Raji (cell line): ENCODE data around the gene EMX2.

Experiments
- POLR2A ChIP-seq: IDR thresholded peaks from 2 replicates; pipeline ENCODE4 v1.6.1; 2011; ENCODE audit warnings: low read depth, low read length, control low read depth; ENCODE audit not compliant: insufficient read depth

Gene EMX2

GRCh38 chr10:117562896-117563737 is 20.6 kb downstream of the EMX2 start:
- TF ChIP-seq POLR2A = no peak

DNA sequence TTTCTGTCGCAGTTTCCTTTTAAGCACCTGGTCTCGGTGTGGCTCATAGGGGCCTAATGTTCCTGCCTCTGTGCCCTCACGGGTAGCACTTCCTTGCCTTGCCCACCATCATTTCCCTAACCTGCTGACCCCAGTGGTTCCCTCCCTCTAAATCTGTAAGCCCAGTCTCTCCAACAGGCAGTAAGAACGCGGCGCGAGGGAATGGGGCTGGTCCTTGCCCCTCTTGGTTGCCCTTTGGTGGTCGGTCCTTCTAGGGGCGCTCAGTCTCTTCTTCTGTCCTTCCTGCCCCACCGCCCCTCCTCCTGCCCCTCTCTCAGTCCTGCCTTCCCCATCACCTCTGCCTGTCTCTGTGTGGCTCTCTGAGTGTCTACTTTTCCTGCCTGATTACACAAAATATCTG is 21.2 kb downstream of the EMX2 start:
- TF ChIP-seq POLR2A = no peak

DNA sequence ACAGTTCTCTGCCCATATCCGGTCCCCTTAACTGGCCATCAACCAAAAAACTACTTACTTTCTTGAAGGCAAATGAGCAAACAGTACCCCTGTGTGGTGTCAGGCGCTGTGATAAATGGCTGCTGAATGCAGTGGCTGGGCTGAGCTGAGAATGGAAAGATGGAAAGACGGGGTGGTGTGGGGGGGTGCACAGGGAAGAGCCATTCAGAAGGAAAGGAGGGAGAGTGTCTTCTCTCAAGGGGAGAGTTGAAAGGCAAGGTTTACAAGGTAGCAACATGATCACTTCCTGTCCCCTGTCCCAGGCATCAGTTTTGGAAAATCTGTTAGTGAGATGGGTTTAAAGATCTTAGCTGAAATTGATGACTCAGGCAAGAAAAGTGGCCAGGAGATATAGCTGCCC is 22.5 kb downstream of the EMX2 start:
- TF ChIP-seq POLR2A = no peak

- no peak for TF ChIP-seq POLR2A
Observed at GRCh38 chr10:117568334-117568733, 25.8 kb downstream of the EMX2 start.

- TF ChIP-seq POLR2A = no peak
Observed at GRCh38 chr10:117569610-117570390, 27.3 kb downstream of the EMX2 start.

DNA sequence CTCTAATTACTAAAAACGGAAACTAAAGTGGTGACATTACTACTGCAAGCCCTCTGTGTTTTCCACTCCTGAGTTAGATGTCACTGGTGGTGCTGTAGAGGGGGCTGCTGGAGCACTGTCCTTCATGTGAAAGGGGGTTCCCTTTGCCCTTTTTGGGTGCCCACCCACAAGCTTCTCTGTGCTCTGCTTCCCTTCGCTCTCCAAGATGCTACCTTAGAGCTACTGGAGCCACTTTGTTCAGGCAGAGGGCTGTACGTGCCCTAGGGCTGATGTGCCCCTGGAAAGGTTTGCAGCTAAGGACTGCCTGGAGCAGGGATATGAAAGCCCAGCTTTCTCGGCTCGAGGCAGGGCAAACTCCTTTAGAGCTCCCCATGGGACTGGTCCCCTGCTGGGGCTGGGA is 28.3 kb downstream of the EMX2 start:
- TF ChIP-seq POLR2A = no peak

GRCh38 chr10:117574498-117575146 is 32.1 kb downstream of the EMX2 start:
- TF ChIP-seq POLR2A = no peak

DNA sequence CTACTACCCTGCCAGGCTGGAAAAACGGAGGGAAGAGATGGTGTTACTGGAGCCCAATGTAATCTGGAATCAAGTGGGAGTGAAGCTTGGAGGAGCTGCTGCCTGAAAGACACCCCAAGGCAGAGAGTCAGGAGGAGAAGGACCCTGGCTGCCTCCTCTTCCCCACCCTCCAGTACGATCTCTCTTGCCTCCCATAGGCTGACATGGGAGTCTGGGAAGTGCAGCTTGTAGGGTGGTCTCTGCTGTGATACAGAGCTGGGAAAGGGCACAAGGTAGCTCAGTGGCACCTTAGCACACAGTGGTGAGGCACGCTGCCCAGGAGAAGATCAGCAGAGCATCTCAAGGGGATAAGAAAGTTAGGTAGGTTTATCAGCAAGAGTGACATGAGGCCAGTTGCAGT is 35.9 kb downstream of the EMX2 start:
- TF ChIP-seq POLR2A = no peak

DNA sequence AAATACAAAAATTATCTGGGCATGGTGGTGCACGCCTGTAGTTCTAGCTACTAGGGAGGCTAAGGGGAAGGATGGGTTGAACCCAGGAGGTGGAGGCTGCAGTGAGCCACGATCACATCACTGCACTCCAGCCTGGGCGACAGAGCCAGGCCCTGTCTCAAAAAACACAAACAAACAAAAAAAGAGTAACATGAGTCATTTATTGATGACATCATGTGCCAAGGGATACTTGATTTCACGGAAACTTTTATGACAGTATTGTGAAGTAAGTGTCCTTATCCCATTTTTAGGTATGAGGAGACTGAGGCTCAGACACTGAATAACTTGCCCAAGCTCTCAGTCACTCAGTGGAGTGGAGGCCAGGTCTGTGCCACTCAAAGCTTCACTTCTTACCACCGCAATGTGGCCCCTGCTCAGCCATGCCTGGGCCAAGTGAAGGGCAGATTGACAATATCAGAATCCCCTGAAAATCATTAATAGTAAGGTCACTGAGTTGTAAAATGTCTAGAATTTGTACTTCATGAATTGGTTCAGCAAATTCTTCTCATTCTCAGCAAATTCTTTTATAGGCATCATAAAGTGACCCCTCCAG is 36.5 kb downstream of the EMX2 start:
- no peak for TF ChIP-seq POLR2A

- no peak for TF ChIP-seq POLR2A
Observed at GRCh38 chr10:117581961-117582360, 39.4 kb downstream of the EMX2 start.

GRCh38 chr10:117587036-117587435 is 44.5 kb downstream of the EMX2 start:
- no peak for TF ChIP-seq POLR2A

DNA sequence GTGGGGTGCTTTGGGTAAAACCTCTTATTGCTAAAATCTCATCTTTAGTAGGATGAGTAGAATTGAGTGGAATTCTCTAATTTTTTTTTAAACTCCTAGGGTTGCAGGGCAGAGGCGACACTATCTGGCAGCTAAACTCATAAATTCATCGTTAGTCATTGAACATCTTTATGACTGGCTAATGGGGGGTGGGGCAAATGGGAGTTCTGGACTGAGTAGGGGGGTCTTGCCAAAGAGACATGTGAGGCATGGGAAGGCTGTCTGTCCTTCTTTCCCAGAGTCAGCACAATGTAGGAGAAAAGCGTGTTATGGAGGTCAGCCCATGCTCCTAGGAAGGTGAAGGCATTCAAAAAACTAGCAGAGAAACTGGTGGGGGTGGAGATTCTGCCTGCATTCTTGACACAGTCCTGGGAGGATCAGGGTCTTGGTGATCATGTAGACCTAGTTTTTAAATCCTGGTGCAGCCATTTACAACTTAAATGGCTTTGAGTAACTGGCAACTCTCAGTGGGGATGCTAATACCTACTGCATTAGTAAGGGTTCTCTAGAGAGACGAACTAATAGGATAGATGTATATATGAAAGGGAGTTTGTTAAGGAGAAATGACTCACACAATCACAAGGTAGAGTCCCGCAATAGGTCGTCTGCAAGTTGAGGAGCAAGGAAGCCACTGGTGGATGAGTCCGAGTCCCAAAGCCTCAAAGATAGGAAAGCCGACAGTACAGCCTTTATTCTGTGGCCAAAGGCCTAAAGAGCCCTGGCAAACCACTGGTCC is 47.7 kb downstream of the EMX2 start:
- no peak for TF ChIP-seq POLR2A

- no peak for TF ChIP-seq POLR2A
Observed at GRCh38 chr10:117591043-117591442, 48.5 kb downstream of the EMX2 start.

DNA sequence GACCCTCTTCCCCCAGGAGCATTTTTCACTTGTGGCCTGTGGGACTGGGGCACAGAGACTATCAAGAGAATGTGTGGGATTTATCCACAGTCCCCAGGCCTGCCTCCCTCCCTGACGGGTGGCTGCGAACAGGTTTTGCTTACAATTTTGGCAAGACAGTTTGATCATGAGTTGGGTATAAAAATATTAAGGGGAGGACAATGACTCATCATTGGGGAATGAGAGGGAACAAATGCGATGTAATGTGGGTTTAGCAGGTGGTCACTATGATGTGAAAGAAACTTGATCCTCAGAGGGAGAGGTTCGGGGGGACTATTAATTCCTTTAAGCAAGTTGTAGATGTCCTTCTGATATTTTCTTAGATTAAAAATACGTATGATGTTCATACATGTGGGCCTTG is 52.2 kb downstream of the EMX2 start:
- no peak for TF ChIP-seq POLR2A

- no peak for TF ChIP-seq POLR2A
Observed at GRCh38 chr10:117596706-117597105, 54.2 kb downstream of the EMX2 start.

DNA sequence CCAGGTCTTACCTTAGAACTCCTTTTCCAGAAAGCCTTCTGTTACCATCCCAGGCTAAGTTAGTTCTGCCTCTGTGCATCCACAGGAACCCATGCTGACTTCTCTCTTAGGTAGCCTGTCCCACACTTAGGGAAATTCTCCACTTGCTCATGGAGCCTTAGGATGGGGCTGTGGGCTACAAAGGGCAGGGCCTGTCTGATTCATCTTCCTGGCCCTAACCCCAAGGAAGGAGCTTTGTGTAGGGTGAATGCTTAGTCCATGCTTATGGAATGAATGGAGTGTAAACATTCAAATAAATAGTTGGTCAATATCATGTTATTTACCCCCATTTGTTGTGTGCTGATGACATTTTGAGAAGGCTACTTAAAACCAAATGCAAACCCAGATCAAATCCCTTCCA is 54.7 kb downstream of the EMX2 start:
- no peak for TF ChIP-seq POLR2A
